ENCODE data around the gene SATB1.
"Not testable (repeated sequence)": the region's sequence is repeated elsewhere in the genome, so short reads cannot be mapped to it uniquely, and the experiment has no call there.

The SATB1 gene

GRCh38 chr3:18355832-18356231 lies 69.3 kb downstream of the SATB1 start:
- no peak for DNase-seq (ENCODE audit: low read depth in 2 of 2, low spot score in 1 of 2)

- no peak for DNase-seq (ENCODE audit: low read depth in 2 of 2, low spot score in 1 of 2)
Measured at GRCh38 chr3:18354701-18355100, 70.4 kb downstream of the SATB1 start.

DNA sequence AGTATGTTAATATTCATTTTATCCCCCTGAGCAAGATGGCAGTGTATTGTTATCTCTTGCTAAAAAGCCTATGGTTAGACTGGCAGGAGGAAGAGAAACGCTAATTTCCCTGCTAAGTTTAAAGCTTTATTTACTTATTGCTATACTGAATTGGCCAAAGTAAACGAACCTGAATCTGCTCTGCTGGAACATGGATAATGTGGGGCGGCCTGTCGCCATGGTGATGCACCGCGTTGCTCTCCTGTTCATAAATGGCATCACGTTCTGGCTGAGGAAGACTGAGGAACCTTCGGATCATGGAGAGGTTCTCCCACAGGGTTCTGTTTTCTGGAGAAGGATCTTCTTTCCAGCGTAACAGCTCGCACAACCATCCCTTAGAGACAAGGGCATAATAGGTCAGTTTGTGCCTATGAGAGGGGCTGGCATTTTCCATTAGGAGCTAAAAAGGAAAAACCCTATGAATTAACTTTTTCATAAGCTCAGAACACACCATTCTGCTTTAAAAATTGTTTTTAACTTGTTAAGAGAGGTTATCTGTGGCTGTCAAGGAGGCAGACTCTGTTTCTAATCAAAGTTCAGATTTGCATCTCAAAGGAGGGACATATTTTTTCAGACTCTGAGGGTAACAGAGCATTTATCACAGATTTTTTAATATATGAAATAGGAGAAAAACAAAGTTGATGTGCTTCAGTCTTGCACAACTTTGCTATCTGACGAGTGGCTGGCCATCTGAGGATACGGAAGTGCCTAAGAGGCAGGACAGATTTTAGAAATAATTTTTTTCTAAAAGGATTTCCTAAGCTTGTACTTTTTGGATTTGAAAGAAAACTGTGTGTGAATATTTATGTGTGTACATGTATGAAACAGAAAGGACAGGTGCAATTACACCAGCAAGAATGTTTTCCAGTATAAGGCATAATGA lies 73.1 kb downstream of the SATB1 start:
- no peak for DNase-seq (ENCODE audit: low read depth in 2 of 2, low spot score in 1 of 2)

DNA sequence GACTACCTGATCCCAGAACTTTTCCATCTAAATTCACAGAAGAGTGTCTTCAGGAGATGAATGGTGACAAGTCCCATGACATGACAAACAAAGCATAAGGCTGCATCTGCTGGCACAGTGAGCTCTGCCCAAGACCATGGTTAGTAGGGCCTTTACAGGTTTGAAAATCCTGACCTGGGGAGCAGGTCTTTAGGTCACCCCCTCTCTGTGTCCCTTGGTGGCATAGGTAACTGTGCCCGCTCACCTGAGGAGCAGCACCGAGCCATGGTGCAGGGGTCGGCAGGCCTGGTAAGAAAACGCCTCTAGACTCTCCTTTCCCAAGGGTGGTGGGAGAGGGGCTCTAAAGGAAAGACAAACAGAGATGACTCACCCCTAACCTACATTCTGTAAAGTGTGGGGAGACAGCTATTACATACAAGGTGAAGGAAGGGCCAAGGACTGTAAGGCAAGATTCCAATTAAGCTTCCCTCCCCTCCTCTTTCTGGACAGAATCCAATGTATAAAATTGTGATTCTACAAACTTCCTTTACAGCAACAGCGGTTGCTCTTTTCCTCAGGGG lies 74.0 kb downstream of the SATB1 start:
- DNase-seq (ENCODE audit: low read depth in 2 of 2, low spot score in 1 of 2), result no peak

GRCh38 chr3:18349197-18349798 lies 75.8 kb downstream of the SATB1 start:
- DNase-seq (ENCODE audit: low read depth in 2 of 2, low spot score in 1 of 2), result no peak

GRCh38 chr3:18346097-18346496 lies 79.0 kb downstream of the SATB1 start:
- DNase-seq (ENCODE audit: low read depth in 2 of 2, low spot score in 1 of 2), result no peak

DNA sequence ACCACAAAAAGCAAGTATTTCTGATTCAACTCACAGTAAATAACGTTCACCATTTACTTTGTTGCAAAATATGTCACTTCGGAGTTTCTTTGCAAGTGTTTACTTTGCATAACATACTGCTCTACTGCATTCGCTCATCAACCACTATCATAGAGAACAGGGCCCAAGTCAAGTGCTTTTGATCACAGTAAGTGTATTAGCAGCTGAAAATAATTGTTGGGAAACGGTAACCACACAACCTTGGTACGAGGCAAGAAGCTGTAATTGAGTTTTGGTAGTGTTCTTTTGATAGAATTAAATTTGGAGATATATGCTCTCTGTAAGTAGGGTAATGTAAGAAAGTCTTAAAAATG lies 80.1 kb downstream of the SATB1 start:
- no peak for DNase-seq (ENCODE audit: low read depth in 2 of 2, low spot score in 1 of 2)

DNA sequence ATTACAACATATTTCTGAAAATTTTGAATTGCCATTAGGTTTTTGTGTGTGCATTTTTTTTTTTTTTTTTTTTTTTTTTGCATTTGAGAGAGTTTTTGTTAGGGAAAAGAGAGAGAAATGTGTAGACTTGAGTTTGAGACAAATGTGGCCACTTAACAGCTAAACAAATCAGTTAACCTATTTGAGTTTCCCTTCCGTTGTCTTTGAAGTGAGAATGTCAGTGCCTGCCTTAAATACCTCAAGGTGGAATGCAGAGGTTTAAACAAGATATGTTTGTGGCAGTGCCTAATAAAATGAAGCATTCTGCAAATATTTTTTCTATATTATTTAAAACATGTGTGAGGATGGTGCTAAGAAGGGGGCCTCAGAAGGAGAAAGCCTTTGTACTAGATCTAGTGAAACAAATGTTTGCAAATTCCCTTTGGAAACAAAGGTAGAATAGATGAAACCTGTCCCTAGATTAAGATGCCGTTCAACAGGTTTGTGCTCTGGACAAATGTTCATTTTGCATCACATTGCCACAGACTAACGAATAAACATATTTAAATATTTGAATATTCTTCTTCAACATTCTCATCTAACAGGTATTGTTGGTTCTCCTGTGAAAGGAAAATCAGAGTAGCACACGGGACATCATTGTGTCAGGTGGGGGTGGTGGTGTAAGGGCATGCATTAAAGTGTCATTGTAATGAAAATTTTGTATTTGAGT lies 80.7 kb downstream of the SATB1 start:
- DNase-seq (ENCODE audit: low read depth in 2 of 2, low spot score in 1 of 2), result no peak

DNA sequence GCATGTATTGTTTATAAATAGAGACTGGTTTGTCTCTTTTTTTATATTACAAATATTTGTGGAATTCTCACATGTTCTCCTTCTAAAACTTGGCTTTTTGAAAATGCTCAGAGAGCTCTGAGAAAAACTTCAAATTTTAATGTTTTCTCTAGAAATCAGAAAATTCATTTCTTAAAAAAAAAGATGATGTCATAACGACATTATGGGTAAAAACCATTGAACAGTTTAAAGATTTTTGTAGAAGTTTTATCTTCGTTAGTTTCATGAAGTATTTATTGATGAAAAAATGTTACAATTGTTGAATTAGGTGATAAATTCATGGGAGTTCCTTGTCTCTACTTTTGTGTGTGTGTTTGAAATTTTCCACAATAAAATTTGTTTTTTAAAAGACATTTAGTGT lies 81.3 kb downstream of the SATB1 start:
- DNase-seq (ENCODE audit: low read depth in 2 of 2, low spot score in 1 of 2), result no peak

GRCh38 chr3:18338827-18339514 lies 86.2 kb downstream of the SATB1 start:
- DNase-seq (ENCODE audit: low read depth in 2 of 2, low spot score in 1 of 2), result no peak

GRCh38 chr3:18337231-18337630 lies 87.9 kb downstream of the SATB1 start:
- DNase-seq (ENCODE audit: low read depth in 2 of 2, low spot score in 1 of 2), result no peak

DNA sequence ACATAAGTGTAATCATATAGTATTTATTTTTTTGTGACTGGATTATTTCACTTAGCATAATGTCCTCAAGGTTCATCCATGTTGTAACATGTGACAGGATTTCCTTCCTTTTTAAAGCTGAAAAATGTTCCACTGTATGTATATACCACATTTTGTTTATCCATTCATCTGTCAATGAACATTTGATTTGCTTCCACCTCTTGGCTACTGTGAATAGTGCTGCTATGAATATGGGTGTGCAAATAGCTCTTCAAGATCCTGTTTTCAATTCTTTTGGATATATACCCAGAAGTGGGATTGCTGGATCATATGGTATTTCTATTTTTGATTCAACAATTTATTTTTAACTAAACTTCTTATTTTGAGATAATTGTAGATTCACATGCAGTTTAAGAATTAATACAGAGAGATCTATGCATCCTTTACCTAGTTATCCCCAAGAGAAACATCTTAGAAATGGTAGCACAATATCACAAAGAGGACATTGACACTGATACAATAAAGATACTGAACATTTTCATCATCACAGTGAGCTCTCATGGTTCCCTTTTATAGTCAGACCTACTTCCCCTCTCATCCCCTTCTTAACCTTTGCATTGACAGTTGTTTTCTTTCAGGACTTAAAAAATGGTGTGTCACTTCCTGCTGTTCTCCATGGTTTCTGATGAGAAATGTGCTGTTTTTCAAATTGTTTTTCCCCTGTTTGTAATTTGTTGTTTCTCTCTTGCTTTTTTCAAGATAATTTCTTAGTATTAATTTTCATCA lies 90.1 kb downstream of the SATB1 start:
- no peak for DNase-seq (ENCODE audit: low read depth in 2 of 2, low spot score in 1 of 2)

DNA sequence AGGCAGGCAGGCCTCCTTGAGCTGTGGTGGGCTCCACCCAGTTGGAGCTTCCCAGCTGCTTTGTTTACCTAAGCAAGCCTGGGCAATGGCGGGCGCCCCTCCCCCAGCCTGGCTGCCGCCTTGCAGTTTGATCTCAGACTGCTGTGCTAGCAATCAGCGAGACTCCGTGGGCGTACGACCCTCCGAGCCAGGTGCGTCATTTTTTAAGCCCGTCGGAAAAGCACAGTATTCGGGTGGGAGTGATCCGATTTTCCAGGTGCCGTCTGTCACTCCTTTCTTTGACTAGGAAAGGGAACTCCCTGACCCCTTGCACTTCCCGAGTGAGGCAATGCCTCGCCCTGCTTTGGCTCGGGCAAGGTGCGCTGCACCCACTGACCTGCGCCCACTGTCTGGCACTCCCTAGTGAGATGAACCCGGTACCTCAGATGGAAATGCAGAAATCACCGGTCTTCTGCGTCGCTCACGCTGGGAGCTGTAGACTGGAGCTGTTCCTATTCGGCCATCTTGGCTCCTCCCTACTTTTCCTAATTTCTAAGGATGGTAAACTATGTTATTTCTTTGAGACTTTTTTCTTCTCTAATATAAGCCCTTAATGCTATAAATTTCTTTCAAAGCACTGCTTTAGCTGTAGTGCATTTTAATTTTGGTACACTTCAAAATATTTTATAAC lies 94.2 kb downstream of the SATB1 start:
- DNase-seq (ENCODE audit: low read depth in 2 of 2, low spot score in 1 of 2), result not testable (repeated sequence)

GRCh38 chr3:18308096-18308650 lies 117.0 kb downstream of the SATB1 start:
- DNase-seq (ENCODE audit: low read depth in 2 of 2, low spot score in 1 of 2), result no peak

DNA sequence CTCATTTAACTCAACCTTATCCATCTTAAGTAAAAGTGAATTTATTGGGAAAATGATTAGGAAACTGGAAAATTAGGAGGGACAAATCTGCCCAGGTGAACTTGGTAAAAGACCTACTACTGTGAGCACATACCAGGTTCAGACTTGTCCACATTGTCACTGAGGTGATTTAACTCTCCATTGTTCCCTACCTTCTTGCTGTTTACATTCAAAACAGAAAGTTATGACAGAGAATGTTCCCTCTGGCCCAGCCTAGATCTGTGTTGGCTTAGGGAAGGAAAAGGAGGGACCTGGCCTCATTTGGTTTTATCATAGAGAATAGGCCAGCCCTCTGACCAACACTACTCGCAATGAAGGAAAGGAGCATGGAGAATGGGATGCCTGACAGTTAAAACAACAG lies 117.6 kb downstream of the SATB1 start:
- no peak for DNase-seq (ENCODE audit: low read depth in 2 of 2, low spot score in 1 of 2)

DNA sequence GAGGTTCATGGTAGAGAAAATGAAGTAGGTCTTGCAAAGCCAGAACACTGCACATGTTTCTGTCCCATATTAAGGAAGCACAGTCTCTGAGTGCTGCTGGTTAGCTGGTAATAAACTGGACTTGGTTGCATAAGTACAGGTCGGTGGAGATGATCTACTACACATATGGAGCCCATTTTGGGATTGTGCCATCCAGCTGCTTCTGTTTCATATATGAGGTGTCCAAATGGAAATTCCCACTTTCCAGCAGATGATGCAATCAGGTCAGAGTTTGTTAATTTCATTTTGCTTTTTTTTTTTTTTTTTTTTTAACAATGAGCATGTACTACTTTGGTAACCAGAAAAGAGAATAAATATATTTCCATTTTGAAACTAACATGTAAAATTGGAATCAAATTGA lies 122.6 kb downstream of the SATB1 start:
- DNase-seq (ENCODE audit: low read depth in 2 of 2, low spot score in 1 of 2), result no peak

GRCh38 chr3:18301781-18302180 lies 123.4 kb downstream of the SATB1 start:
- DNase-seq (ENCODE audit: low read depth in 2 of 2, low spot score in 1 of 2), result no peak

DNA sequence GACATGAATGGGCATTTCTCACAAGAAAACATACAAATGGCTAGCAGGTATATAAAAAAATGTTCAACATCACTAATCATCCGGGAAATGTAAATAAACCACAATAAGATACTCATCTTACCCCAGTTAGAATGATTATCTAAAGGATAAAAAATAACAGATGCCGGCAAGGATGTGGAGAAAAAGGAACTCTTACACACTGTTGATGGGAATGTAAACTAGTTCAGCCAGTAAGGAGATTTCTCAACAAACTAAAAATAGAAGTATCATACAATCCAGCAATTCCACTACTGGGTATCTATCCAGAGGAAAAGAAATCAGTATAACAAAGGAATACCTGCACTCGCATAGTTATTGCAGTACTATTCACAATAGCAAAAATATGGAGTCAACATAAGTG lies 124.2 kb downstream of the SATB1 start:
- no peak for DNase-seq (ENCODE audit: low read depth in 2 of 2, low spot score in 1 of 2)

GRCh38 chr3:18297126-18297525 lies 128.0 kb downstream of the SATB1 start:
- DNase-seq (ENCODE audit: low read depth in 2 of 2, low spot score in 1 of 2), result no peak

Measured in stimulated activated CD8-positive, alpha-beta memory T cell treated with anti-CD3 and anti-CD28 coated beads, Interleukin-4, amount 100 ng/mL, for 1 hour (primary cell).